WERI-Rb-1 (cell line): ENCODE results near the gene TMEM190.

Source experiments
- DNase-seq: peaks from one replicate; pipeline ENCODE4 v3.0.0-alpha.2; 2020
- H3K27ac ChIP-seq: fragments of 250-450 bp; sonication (Bioruptor Pico); 2 replicates; pipeline ENCODE4 v1.5.1; 2020; ENCODE audit warnings: mild to moderate bottlenecking, moderate library complexity
- H3K27me3 ChIP-seq: fragments of 250-450 bp; sonication (Bioruptor Pico); 2 replicates; pipeline ENCODE4 v1.5.1; 2021; ENCODE audit warnings: mild to moderate bottlenecking, low read depth, moderate library complexity; ENCODE audit not compliant: insufficient read depth, severe bottlenecking
- H3K36me3 ChIP-seq: fragments of 250-450 bp; sonication (Bioruptor Pico); 2 replicates; pipeline ENCODE4 v1.5.1; 2020; ENCODE audit warnings: mild to moderate bottlenecking, moderate library complexity
- H3K4me3 ChIP-seq: 2 replicates; pipeline ENCODE4 v1.5.1; 2011; ENCODE audit warnings: low read depth, mild to moderate bottlenecking, control low read depth, low read length
- H3K9me3 ChIP-seq: fragments of 250-450 bp; sonication (Bioruptor Pico); 2 replicates; pipeline ENCODE4 v1.5.1; 2021; ENCODE audit warnings: mild to moderate bottlenecking, moderate library complexity; ENCODE audit not compliant: severe bottlenecking
- TF ChIP-seq, protein P1 (sequence below): IDR thresholded peaks from 2 replicates; pipeline ENCODE4 v1.5.1; 2011; ENCODE audit warnings: low read depth, mild to moderate bottlenecking, control low read depth, inconsistent platforms, low read length

Gene TMEM190

DNA sequence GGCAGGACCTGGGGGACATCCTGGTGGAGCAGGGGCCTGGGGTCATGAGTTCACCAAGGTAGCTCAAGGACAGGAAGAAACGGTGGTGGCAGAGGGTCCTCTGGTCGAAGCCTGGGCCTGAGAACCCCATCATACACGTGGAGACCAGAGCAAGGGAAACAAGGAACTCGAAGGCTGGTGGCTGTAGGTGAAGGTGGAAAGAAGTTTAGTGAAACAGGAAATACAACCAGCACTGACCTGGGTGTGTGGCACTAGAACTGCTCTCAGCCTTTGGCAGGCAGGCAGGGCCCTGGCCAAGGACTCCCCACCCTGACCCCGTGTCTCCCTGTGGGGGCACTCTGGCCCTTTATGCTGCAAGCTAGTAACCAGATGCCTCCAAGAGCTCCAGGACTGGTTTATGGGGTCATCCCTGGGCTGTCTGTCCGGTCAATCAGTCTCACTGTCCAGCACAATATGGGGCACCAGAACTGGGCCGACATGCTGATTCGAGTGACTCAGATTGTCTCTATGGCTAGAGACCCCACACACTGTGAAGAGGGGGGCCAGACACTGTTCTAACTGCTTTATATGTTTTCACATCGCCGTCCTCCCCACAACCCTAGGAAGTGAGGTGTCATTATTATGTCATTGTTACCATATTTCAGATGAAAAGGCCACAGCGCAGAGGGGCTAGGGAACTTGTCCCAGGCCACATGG, 25.9 kb upstream of the TMEM190 start:
- H3K27me3 ChIP-seq, result no peaks in the 10 kb centered on the region
- no peak for DNase-seq
- peaks cover 19% of the 10 kb centered on the region for H3K36me3 ChIP-seq
- no peak overlapping the region for H3K4me3 ChIP-seq
- TF ChIP-seq, protein P1, sequence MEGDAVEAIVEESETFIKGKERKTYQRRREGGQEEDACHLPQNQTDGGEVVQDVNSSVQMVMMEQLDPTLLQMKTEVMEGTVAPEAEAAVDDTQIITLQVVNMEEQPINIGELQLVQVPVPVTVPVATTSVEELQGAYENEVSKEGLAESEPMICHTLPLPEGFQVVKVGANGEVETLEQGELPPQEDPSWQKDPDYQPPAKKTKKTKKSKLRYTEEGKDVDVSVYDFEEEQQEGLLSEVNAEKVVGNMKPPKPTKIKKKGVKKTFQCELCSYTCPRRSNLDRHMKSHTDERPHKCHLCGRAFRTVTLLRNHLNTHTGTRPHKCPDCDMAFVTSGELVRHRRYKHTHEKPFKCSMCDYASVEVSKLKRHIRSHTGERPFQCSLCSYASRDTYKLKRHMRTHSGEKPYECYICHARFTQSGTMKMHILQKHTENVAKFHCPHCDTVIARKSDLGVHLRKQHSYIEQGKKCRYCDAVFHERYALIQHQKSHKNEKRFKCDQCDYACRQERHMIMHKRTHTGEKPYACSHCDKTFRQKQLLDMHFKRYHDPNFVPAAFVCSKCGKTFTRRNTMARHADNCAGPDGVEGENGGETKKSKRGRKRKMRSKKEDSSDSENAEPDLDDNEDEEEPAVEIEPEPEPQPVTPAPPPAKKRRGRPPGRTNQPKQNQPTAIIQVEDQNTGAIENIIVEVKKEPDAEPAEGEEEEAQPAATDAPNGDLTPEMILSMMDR, result no peak
- no peak overlapping the region for H3K27ac ChIP-seq
- no peaks in the 10 kb centered on the region for H3K9me3 ChIP-seq

DNA sequence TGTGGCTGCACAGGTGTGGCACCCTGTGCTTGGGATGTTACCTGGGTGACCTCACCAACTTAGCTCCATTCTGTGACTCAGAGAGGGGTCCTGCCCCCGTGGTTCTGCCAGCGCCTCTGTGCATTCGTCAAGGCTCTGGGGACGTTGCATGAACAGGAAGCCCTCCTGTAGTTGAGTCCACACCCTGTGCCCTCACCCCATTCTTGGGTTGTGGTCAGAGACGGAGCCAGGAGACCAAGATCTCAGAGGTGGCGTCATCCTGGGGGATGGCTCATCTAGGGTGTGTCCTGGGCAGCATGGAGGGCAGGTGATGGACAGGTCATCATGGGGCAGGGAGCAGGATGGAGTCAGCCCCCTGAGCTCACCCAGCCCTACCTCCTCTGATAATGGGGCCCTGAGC, 24.6 kb upstream of the TMEM190 start:
- Histone ChIP-seq H3K36me3 (peaks cover 11% of the 10 kb centered on the region), H3K9me3 (no peaks in the 10 kb centered on the region), H3K27me3 (no peaks in the 10 kb centered on the region), H3K4me3 (no peak overlapping the region), H3K27ac (no peak overlapping the region)
- TF ChIP-seq, protein P1, result no peak
- no peak for DNase-seq

DNA sequence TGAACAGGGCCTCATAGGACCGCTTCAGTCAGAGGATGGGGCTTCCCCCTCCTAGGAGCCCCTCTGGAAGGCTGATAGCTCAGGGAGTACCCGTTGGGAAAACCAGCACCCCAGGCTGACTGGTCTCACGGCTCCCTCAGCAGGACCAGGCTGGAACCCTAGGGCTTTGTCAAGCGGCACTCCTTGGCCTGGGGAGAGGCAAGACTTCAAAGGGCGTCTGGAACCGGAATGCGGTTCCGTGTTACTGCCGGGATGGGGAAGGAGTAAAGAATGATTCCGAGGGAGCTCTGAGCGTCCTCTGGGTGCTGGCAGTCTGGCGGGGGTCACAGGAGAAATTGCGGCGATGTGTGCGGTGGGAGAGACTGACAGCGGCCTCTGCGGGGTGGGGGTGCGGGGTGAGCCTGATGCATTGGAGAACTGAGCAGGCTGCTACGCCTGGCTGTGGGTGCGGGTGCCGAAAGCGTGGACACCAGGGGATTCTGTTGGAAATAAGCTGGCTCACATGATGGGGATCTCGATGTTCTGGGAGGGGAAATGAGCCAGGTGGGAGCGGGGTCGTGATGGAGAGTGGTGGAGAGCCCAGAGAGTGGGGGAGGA, 24.0 kb upstream of the TMEM190 start:
- no peak overlapping the region for H3K4me3 ChIP-seq
- H3K9me3 ChIP-seq, result no peaks in the 10 kb centered on the region
- DNase-seq, result no peak
- TF ChIP-seq, protein P1, result no peak
- H3K36me3 ChIP-seq, result peaks cover 11% of the 10 kb centered on the region
- H3K27me3 ChIP-seq, result no peaks in the 10 kb centered on the region
- H3K27ac ChIP-seq, result no peak overlapping the region

DNA sequence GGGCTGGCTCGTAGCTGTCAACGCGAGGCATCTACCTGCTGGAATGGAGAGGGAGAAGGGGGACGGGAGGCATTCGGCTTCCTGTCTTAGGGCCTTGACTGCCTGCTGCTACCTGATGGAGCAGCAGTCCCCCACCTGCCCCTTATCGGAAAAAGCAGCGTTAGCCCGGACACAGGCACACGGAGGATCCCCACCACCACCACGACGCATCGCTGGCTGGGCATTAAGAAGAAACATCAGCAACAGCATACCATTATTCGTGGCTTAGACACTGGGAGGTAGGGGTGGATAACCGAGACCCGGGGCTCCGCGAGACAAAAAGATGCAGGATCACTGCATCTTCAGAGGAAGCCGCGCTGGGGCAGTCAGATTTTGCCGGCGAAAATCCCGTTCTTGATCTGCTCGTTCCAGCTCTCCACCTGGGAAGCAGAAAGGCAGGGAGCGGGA, 23.2 kb upstream of the TMEM190 start:
- no peak for DNase-seq
- Histone ChIP-seq H3K4me3 (peak overlapping the region; percentile 54), H3K36me3 (peaks cover 11% of the 10 kb centered on the region), H3K27me3 (no peaks in the 10 kb centered on the region), H3K9me3 (no peaks in the 10 kb centered on the region), H3K27ac (no peak overlapping the region)
- TF ChIP-seq, protein P1, result no peak

DNA sequence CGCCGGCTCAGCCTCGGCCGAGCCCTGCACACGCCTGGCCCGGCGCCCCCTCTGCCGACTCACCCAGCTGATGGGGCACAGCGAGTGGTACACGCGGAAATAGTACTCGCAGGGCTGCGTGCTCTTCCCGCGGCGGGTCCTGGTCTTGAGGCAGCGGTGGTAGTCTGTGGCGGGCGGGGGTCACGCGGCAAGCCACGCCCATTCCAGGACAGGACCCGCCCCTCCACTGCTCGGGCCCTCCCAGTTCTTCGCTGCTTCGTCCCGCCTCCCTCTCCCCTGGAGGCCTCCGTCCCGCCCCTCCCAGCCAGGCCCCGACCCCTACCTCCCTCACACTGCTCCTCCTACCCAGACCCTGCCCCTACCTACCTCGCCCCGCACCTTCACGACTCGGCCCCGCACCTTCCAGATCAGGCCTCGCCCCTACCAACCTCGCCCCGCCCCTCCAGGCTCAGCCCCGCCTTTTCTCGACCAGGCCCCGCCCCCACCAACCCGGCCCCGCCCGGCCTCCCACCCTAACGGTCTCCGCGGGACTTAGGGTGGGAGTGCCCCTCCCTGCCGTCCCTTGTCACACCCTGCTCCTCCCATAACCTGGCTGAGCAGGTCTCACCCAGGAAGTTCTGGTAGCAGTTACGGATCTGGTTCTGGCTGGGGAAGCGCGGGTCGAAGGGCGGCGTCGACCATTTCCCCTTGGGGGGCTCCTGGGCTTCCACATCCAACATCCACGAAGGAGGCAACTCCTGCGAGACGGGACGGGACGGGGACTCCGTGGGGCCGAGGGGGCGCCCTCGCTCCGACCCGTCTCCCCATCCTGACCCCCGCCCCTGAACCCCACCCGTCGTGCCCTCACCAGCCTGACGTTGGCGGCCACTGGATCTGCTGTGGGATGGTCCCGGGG, 22.6 kb upstream of the TMEM190 start:
- no peak overlapping the region for H3K27ac ChIP-seq
- TF ChIP-seq, protein P1, result no peak

More for the DNA sequence above, 22.6 kb upstream of the TMEM190 start:
- DNase-seq, result peak; percentile 73
- Histone ChIP-seq H3K9me3 (no peaks in the 10 kb centered on the region), H3K27me3 (no peaks in the 10 kb centered on the region), H3K36me3 (peaks cover 7% of the 10 kb centered on the region), H3K4me3 (peak overlapping the region; percentile 54)
